K562 (cell line): Measurements from ENCODE around the gene SYNRG. TPM values are rescaled to one million over a fixed set of nuclear protein-coding genes. Genes with fewer than 3 reads are reported as not detected.
A peak's percentile ranks its signal among the peaks of the same experiment; 100 is the strongest.

Experiments used
- ARID2 ChIP-seq: fragments of 450-650 bp; IDR thresholded peaks from 2 replicates; pipeline ENCODE4 v1.6.1; 2017; ENCODE audit warnings: antibody characterized with exemption, mild to moderate bottlenecking
- ATF7 ChIP-seq: fragments of 450-650 bp; IDR thresholded peaks from 2 replicates; pipeline ENCODE4 v1.7.1; 2014; ENCODE audit warnings: mild to moderate bottlenecking, moderate library complexity
- CHAMP1 ChIP-seq: fragments of 450-650 bp; IDR thresholded peaks from 2 replicates; pipeline ENCODE4 v1.6.1; 2016; ENCODE audit warnings: mild to moderate bottlenecking
- EGR1 ChIP-seq: fragments of 450-650 bp; conservative IDR thresholded peaks from 2 replicates; pipeline ENCODE4 v1.6.1; 2017; ENCODE audit warnings: mild to moderate bottlenecking
- NONO ChIP-seq, 2 experiments: fragments of 200-400 bp in 1 of 2; fragments of 450-650 bp in 1 of 2; formaldehyde crosslinking in 1 of 2; IDR thresholded peaks; 2 replicates each; pipeline ENCODE4 v1.6.1; 2017; ENCODE audit warnings: low read depth in 2 of 2, mild to moderate bottlenecking in 2 of 2, moderate library complexity in 2 of 2, low read length in 1 of 2
- TCF3 ChIP-seq: sonication (generic); formaldehyde crosslinking; IDR thresholded peaks from 2 replicates; pipeline ENCODE4 v1.4.0; 2020; ENCODE audit warnings: mild to moderate bottlenecking, missing genetic modification reagents
- ZNF324 ChIP-seq: fragments of 250-450 bp; sonication (Bioruptor Pico); IDR thresholded peaks from 2 replicates; pipeline ENCODE4 v1.4.0; 2020; ENCODE audit warnings: mild to moderate bottlenecking
- polyA plus RNA-seq, 8 experiments: library from polyadenylated mRNA; depleted of rRNA in 4 of 8; stranded (reverse) in 5 of 8; unstranded in 3 of 8; fragments of >200 nt; fragmentation: Nextera tagmentation in 2 of 8; fragmentation: Illumina TruSeq in 1 of 8; extraction: Ambion mirVana in 2 of 8; extraction: Trizol in 1 of 8; gene quantifications; 2 replicates each; pipeline versions ENCODE4 v1.2.1 to v1.2.3, GENCODE V29; 2011 to 2014; ENCODE audit warnings: inconsistent platforms in 1 of 8, missing spikeins in 1 of 8
- total RNA-seq, 7 experiments: library from RNA; depleted of rRNA in 6 of 7; stranded (reverse); fragments of >200 nt in 6 of 7; fragmentation: Illumina TruSeq in 2 of 7; extraction: Trizol in 2 of 7; gene quantifications; 2 replicates each; pipeline versions ENCODE4 v1.2.1 to v1.2.3, GENCODE V29; 2011 to 2021; ENCODE audit warnings: low replicate concordance in 1 of 7
- TF ChIP-seq, protein P1 (sequence below): fragments of 450-650 bp; formaldehyde crosslinking; IDR thresholded peaks from 2 replicates; pipeline ENCODE4 v1.4.0; 2022; ENCODE audit warnings: missing genetic modification characterization
- TF ChIP-seq, protein P2 (sequence below): fragments of 250-450 bp; sonication (Bioruptor Pico); IDR thresholded peaks from 2 replicates; pipeline ENCODE4 v1.5.0; 2022; ENCODE audit warnings: mild to moderate bottlenecking
- TF ChIP-seq, protein P3 (sequence below): sonication (generic); formaldehyde crosslinking; IDR thresholded peaks from 2 replicates; pipeline ENCODE4 v1.8.1; 2023; ENCODE audit warnings: mild to moderate bottlenecking, missing genetic modification reagents
- TF ChIP-seq, protein P4 (sequence below): fragments of 450-650 bp; IDR thresholded peaks from 2 replicates; pipeline ENCODE4 v1.6.1; 2018; ENCODE audit warnings: mild to moderate bottlenecking, low read depth; ENCODE audit not compliant: partially characterized antibody

Gene SYNRG
- total and polyA plus RNA-seq, 9 of the 15 experiments (the other 6 are each of a cell fraction or from before 2014, with no cell fraction given) = 2.9 to 28.2 (median 15.1) TPM

- TF ChIP-seq, protein P1, sequence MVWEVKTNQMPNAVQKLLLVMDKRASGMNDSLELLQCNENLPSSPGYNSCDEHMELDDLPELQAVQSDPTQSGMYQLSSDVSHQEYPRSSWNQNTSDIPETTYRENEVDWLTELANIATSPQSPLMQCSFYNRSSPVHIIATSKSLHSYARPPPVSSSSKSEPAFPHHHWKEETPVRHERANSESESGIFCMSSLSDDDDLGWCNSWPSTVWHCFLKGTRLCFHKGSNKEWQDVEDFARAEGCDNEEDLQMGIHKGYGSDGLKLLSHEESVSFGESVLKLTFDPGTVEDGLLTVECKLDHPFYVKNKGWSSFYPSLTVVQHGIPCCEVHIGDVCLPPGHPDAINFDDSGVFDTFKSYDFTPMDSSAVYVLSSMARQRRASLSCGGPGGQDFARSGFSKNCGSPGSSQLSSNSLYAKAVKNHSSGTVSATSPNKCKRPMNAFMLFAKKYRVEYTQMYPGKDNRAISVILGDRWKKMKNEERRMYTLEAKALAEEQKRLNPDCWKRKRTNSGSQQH = no peak
- no peak for TF ChIP-seq ARID2
- no peak for TF ChIP-seq ATF7
- TF ChIP-seq, protein P2, sequence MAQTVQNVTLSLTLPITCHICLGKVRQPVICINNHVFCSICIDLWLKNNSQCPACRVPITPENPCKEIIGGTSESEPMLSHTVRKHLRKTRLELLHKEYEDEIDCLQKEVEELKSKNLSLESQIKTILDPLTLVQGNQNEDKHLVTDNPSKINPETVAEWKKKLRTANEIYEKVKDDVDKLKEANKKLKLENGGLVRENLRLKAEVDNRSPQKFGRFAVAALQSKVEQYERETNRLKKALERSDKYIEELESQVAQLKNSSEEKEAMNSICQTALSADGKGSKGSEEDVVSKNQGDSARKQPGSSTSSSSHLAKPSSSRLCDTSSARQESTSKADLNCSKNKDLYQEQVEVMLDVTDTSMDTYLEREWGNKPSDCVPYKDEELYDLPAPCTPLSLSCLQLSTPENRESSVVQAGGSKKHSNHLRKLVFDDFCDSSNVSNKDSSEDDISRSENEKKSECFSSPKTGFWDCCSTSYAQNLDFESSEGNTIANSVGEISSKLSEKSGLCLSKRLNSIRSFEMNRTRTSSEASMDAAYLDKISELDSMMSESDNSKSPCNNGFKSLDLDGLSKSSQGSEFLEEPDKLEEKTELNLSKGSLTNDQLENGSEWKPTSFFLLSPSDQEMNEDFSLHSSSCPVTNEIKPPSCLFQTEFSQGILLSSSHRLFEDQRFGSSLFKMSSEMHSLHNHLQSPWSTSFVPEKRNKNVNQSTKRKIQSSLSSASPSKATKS (CRISPR knock-in tag) = no peak
- no peak for TF ChIP-seq ZNF324
- TF ChIP-seq, protein P3, sequence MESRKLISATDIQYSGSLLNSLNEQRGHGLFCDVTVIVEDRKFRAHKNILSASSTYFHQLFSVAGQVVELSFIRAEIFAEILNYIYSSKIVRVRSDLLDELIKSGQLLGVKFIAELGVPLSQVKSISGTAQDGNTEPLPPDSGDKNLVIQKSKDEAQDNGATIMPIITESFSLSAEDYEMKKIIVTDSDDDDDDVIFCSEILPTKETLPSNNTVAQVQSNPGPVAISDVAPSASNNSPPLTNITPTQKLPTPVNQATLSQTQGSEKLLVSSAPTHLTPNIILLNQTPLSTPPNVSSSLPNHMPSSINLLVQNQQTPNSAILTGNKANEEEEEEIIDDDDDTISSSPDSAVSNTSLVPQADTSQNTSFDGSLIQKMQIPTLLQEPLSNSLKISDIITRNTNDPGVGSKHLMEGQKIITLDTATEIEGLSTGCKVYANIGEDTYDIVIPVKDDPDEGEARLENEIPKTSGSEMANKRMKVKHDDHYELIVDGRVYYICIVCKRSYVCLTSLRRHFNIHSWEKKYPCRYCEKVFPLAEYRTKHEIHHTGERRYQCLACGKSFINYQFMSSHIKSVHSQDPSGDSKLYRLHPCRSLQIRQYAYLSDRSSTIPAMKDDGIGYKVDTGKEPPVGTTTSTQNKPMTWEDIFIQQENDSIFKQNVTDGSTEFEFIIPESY (CRISPR knock-in tag) = no peak
- no peak for TF ChIP-seq NONO (IDR thresholded peaks at IDR 0.05; ENCODE audit: low read depth in 2 of 2, low read length in 1 of 2)
- no peak for TF ChIP-seq TCF3 (CRISPR knock-in tag)
- TF ChIP-seq EGR1 = peak; percentile 37
- no peak for TF ChIP-seq CHAMP1
- TF ChIP-seq, protein P4, sequence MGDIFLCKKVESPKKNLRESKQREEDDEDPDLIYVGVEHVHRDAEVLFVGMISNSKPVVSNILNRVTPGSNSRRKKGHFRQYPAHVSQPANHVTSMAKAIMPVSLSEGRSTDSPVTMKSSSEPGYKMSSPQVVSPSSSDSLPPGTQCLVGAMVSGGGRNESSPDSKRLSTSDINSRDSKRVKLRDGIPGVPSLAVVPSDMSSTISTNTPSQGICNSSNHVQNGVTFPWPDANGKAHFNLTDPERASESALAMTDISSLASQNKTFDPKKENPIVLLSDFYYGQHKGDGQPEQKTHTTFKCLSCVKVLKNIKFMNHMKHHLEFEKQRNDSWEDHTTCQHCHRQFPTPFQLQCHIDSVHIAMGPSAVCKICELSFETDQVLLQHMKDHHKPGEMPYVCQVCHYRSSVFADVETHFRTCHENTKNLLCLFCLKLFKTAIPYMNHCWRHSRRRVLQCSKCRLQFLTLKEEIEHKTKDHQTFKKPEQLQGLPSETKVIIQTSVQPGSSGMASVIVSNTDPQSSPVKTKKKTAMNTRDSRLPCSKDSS = no peak
Observed at GRCh38 chr17:37488607-37489196, 120.5 kb downstream of the SYNRG start (continued).
